Neural cell (in vitro differentiated cells): Measurements from ENCODE around the gene CRYBA1.

Source experiments
- EZH2 ChIP-seq: fragments of 200-600, 300-800 bp; shearing (Covaris generic), sonication (generic); IDR thresholded peaks from 2 replicates; pipeline ENCODE4 v1.6.1; 2014; ENCODE audit warnings: antibody characterized with exemption, low read length, borderline replicate concordance, mild to moderate bottlenecking; ENCODE audit not compliant: insufficient read depth, poor library complexity, severe bottlenecking
- TF ChIP-seq, protein P1 (sequence below): fragments of 450-650 bp; IDR thresholded peaks from 2 replicates; pipeline ENCODE4 v1.5.1; 2014; ENCODE audit warnings: antibody characterized with exemption, mild to moderate bottlenecking, moderate library complexity; ENCODE audit not compliant: poor library complexity, severe bottlenecking

DNA sequence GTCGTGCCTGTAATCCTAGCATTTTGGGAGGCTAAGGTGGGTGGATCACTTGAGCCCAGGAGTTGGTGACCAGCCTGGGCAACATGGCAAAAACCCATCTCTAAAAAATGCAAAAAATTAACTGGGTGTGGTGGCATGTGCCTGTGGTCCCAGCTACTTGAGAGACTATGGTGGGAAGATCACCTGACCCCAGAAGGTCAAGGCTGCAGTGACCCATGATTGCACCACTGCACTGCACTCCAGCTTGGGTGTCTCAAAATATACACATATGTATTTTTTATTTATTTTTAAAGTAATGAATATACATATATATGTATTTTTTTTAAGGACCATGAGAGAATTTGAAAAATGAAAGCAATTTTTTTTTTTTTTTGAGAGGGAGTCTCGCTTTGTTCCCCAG is 52.4 kb downstream of the CRYBA1 start:
- TF ChIP-seq, protein P1, sequence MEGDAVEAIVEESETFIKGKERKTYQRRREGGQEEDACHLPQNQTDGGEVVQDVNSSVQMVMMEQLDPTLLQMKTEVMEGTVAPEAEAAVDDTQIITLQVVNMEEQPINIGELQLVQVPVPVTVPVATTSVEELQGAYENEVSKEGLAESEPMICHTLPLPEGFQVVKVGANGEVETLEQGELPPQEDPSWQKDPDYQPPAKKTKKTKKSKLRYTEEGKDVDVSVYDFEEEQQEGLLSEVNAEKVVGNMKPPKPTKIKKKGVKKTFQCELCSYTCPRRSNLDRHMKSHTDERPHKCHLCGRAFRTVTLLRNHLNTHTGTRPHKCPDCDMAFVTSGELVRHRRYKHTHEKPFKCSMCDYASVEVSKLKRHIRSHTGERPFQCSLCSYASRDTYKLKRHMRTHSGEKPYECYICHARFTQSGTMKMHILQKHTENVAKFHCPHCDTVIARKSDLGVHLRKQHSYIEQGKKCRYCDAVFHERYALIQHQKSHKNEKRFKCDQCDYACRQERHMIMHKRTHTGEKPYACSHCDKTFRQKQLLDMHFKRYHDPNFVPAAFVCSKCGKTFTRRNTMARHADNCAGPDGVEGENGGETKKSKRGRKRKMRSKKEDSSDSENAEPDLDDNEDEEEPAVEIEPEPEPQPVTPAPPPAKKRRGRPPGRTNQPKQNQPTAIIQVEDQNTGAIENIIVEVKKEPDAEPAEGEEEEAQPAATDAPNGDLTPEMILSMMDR, result no peak
- no peak for TF ChIP-seq EZH2
